A549 (cell line): ENCODE measurements around the gene ONECUT2.

Experiments used
- EP300 ChIP-seq, 2 experiments: fragments of >200 bp; sonication (Bioruptor Twin); formaldehyde crosslinking; IDR thresholded peaks; 2 replicates in 1 of 2; 3 replicates in 1 of 2; pipeline ENCODE4 v1.6.1; 2016 to 2017
- SREBF2 ChIP-seq: fragments of 450-650 bp; IDR thresholded peaks from 2 replicates; pipeline ENCODE4 v1.6.1; 2014; ENCODE audit warnings: mild to moderate bottlenecking, moderate library complexity

GRCh38 chr18:57397440-57398132 lies 37.6 kb upstream of the ONECUT2 start:
- TF ChIP-seq EP300 (IDR thresholded peaks at IDR 0.05) (no peak), SREBF2 (no peak)
